ENCODE measurements around the gene IFIT1.
"Not testable (repeated sequence)": the region's sequence is repeated elsewhere in the genome, so short reads cannot be mapped to it uniquely, and the experiment has no call there.

- not testable (repeated sequence) for TF ChIP-seq POLR2AphosphoS5, CTCF, EP300, POLR2A (IDR thresholded peaks at IDR 0.05)
Measured at GRCh38 chr10:89412276-89412675, 19.9 kb downstream of the IFIT1 start.

Data from stomach (tissue), 4 donors.